ENCODE results near the gene NUDC. TPM values are rescaled to one million over a fixed set of nuclear protein-coding genes. Genes with fewer than 3 reads are reported as not detected.

Gene NUDC
- total and polyA plus RNA-seq, 2 of the 13 experiments (the other 11 are each of a cell fraction or from before 2014, with no cell fraction given) = 34.7 to 104 TPM

DNA sequence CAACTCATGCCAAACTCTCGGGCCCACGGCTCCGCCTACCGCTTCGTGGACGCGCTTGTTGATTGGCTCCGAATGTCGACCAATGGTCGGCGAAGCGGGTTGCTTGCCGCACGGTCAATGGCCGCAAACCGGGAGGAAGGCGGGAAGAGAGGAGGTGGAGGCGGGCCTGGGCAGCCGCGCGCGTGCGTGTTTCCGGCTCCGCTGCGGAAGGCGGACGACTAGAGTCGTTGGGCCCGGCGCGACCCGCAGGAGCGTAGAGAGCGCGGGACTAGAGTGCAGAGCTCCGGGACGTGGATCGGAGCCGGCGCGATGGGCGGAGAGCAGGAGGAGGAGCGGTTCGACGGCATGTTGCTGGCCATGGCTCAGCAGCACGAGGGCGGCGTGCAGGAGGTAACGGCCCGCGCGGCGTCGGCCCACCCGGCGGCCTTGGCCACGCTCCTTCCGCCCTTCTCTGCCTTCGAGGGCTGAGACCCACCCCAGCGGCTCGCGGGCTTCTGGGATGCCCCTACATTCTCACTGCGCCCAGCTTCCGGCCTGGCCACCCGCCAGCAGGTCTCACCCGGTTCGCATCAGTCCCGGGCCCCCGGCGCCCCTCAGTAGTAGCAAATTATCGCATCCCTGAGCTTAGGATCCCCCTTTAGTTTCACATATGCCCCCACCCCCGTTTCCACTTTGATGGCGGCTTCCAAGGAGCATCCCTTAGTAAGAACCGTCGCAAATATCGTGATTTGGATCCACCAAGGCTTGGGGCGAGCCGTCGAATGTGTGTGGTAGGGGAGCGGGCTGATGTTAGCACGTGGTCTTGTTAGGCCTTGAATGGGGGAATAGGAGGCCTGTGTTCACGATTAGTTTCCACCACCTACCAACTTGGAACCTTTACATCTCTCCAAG, at the start of gene NUDC (continued):
- TF ChIP-seq KDM5B (CRISPR knock-in tag; IDR thresholded peaks at IDR 0.05; ENCODE audit: borderline replicate concordance) = peak; percentile 98; the same call in 1 of the 2 replicates
- TF ChIP-seq, protein P1, sequence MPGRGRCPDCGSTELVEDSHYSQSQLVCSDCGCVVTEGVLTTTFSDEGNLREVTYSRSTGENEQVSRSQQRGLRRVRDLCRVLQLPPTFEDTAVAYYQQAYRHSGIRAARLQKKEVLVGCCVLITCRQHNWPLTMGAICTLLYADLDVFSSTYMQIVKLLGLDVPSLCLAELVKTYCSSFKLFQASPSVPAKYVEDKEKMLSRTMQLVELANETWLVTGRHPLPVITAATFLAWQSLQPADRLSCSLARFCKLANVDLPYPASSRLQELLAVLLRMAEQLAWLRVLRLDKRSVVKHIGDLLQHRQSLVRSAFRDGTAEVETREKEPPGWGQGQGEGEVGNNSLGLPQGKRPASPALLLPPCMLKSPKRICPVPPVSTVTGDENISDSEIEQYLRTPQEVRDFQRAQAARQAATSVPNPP (CRISPR knock-in tag; IDR thresholded peaks at IDR 0.05) = peak; percentile 35; the same call in 1 of the 2 replicates
- TF ChIP-seq ZNF772 (CRISPR knock-in tag; IDR thresholded peaks at IDR 0.05) = peak; percentile 86
- no peak for TF ChIP-seq NPAS2 (CRISPR knock-in tag; IDR thresholded peaks at IDR 0.05; ENCODE audit: borderline replicate concordance)
- TF ChIP-seq SCMH1 (CRISPR knock-in tag; IDR thresholded peaks at IDR 0.05; ENCODE audit: borderline replicate concordance) = no peak
- no peak for TF ChIP-seq TRIM24 (CRISPR knock-in tag; IDR thresholded peaks at IDR 0.05)
- TF ChIP-seq, protein P2, sequence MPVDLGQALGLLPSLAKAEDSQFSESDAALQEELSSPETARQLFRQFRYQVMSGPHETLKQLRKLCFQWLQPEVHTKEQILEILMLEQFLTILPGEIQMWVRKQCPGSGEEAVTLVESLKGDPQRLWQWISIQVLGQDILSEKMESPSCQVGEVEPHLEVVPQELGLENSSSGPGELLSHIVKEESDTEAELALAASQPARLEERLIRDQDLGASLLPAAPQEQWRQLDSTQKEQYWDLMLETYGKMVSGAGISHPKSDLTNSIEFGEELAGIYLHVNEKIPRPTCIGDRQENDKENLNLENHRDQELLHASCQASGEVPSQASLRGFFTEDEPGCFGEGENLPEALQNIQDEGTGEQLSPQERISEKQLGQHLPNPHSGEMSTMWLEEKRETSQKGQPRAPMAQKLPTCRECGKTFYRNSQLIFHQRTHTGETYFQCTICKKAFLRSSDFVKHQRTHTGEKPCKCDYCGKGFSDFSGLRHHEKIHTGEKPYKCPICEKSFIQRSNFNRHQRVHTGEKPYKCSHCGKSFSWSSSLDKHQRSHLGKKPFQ (CRISPR knock-in tag; IDR thresholded peaks at IDR 0.05; ENCODE audit: insufficient replicate concordance) = peak; percentile 70
- TF ChIP-seq ZNF569 (CRISPR knock-in tag; IDR thresholded peaks at IDR 0.05; ENCODE audit: borderline replicate concordance) = no peak
- TF ChIP-seq RXRA (CRISPR knock-in tag; IDR thresholded peaks at IDR 0.05) = peak; percentile 61; the same call in 1 of the 2 replicates
- no peak for TF ChIP-seq BHLHE40 (IDR thresholded peaks at IDR 0.05; ENCODE audit: low read length)
- no peak for TF ChIP-seq TP53 (CRISPR knock-in tag; conservative IDR thresholded peaks at IDR 0.05)
- TF ChIP-seq NR3C1 (CRISPR knock-in tag; IDR thresholded peaks at IDR 0.05) = no peak
- peak; percentile 81 for TF ChIP-seq TAF15 (IDR thresholded peaks at IDR 0.05; ENCODE audit: low read depth, low read length, poor library complexity, severe bottlenecking)
- peak; percentile 78 for TF ChIP-seq SRSF1 (optimal IDR thresholded peaks at IDR 0.05; ENCODE audit: low read depth, low read length)
- TF ChIP-seq, protein P3, sequence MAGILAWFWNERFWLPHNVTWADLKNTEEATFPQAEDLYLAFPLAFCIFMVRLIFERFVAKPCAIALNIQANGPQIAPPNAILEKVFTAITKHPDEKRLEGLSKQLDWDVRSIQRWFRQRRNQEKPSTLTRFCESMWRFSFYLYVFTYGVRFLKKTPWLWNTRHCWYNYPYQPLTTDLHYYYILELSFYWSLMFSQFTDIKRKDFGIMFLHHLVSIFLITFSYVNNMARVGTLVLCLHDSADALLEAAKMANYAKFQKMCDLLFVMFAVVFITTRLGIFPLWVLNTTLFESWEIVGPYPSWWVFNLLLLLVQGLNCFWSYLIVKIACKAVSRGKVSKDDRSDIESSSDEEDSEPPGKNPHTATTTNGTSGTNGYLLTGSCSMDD (CRISPR knock-in tag; IDR thresholded peaks at IDR 0.05) = no peak
- no peak for TF ChIP-seq MAZ (IDR thresholded peaks at IDR 0.05; ENCODE audit: borderline replicate concordance, low read depth, low read length)
- peak; percentile 81 for TF ChIP-seq MAZ (CRISPR knock-in tag; IDR thresholded peaks at IDR 0.05; ENCODE audit: low read depth)
- TF ChIP-seq, protein P4, sequence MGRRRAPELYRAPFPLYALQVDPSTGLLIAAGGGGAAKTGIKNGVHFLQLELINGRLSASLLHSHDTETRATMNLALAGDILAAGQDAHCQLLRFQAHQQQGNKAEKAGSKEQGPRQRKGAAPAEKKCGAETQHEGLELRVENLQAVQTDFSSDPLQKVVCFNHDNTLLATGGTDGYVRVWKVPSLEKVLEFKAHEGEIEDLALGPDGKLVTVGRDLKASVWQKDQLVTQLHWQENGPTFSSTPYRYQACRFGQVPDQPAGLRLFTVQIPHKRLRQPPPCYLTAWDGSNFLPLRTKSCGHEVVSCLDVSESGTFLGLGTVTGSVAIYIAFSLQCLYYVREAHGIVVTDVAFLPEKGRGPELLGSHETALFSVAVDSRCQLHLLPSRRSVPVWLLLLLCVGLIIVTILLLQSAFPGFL (CRISPR knock-in tag; IDR thresholded peaks at IDR 0.05) = no peak
- 0 out of 2 replicates have a peak, but pooled peaks have one; percentile 27 for TF ChIP-seq CHD2 (IDR thresholded peaks at IDR 0.05; ENCODE audit: low read depth, low read length)
- peak; percentile 34 for TF ChIP-seq FOXA3 (CRISPR knock-in tag; IDR thresholded peaks at IDR 0.05)
- TF ChIP-seq PLRG1 (conservative IDR thresholded peaks at IDR 0.05) = no peak
- TF ChIP-seq, protein P5, sequence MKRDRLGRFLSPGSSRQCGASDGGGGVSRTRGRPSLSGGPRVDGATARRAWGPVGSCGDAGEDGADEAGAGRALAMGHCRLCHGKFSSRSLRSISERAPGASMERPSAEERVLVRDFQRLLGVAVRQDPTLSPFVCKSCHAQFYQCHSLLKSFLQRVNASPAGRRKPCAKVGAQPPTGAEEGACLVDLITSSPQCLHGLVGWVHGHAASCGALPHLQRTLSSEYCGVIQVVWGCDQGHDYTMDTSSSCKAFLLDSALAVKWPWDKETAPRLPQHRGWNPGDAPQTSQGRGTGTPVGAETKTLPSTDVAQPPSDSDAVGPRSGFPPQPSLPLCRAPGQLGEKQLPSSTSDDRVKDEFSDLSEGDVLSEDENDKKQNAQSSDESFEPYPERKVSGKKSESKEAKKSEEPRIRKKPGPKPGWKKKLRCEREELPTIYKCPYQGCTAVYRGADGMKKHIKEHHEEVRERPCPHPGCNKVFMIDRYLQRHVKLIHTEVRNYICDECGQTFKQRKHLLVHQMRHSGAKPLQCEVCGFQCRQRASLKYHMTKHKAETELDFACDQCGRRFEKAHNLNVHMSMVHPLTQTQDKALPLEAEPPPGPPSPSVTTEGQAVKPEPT (CRISPR knock-in tag; IDR thresholded peaks at IDR 0.05; ENCODE audit: low read depth) = no peak
- TF ChIP-seq ZFP36L1 (CRISPR knock-in tag; IDR thresholded peaks at IDR 0.05) = no peak

All from HepG2 (cell line).